ENCODE results near the gene CAMTA1.

CAMTA1 gene

GRCh38 chr1:7610936-7611335 lies 825.7 kb downstream of the CAMTA1 start:
- H3K27ac ChIP-seq (ENCODE audit: low read length) = no peak overlapping the region
- no peaks in the 10 kb centered on the region for H3K27me3 ChIP-seq (ENCODE audit: control insufficient read depth, insufficient read depth, low read length)
- H3K9ac ChIP-seq (ENCODE audit: low read length) = no peak overlapping the region
- H3K36me3 ChIP-seq (ENCODE audit: control insufficient read depth, low read depth, low read length) = no peaks in the 10 kb centered on the region
- H3K4me1 ChIP-seq (ENCODE audit: control insufficient read depth, low read depth, low read length) = peaks cover 6% of the 10 kb centered on the region
- H3K9me3 ChIP-seq (ENCODE audit: control insufficient read depth, low read depth, low read length) = no peaks in the 10 kb centered on the region
- H3K4me3 ChIP-seq (ENCODE audit: low read length) = no peak overlapping the region

- H3K27me3 ChIP-seq (ENCODE audit: control insufficient read depth, insufficient read depth, low read length) = no peaks in the 10 kb centered on the region
- peaks cover 6% of the 10 kb centered on the region for H3K4me1 ChIP-seq (ENCODE audit: control insufficient read depth, low read depth, low read length)
- H3K9ac ChIP-seq (ENCODE audit: low read length) = no peak overlapping the region
- H3K9me3 ChIP-seq (ENCODE audit: control insufficient read depth, low read depth, low read length) = no peaks in the 10 kb centered on the region
- no peak overlapping the region for H3K4me3 ChIP-seq (ENCODE audit: low read length)
- H3K36me3 ChIP-seq (ENCODE audit: control insufficient read depth, low read depth, low read length) = no peaks in the 10 kb centered on the region
- H3K27ac ChIP-seq (ENCODE audit: low read length) = no peak overlapping the region
Measured at GRCh38 chr1:7611421-7612010, 826.3 kb downstream of the CAMTA1 start.

GRCh38 chr1:7613106-7613850 lies 828.0 kb downstream of the CAMTA1 start:
- peaks cover 6% of the 10 kb centered on the region for H3K4me1 ChIP-seq (ENCODE audit: control insufficient read depth, low read depth, low read length)
- H3K27ac ChIP-seq (ENCODE audit: low read length) = no peak overlapping the region
- H3K4me3 ChIP-seq (ENCODE audit: low read length) = no peak overlapping the region
- no peak overlapping the region for H3K9ac ChIP-seq (ENCODE audit: low read length)
- no peaks in the 10 kb centered on the region for H3K27me3 ChIP-seq (ENCODE audit: control insufficient read depth, insufficient read depth, low read length)
- no peaks in the 10 kb centered on the region for H3K9me3 ChIP-seq (ENCODE audit: control insufficient read depth, low read depth, low read length)
- no peaks in the 10 kb centered on the region for H3K36me3 ChIP-seq (ENCODE audit: control insufficient read depth, low read depth, low read length)

- Histone ChIP-seq H3K4me1 (ENCODE audit: control insufficient read depth, low read depth, low read length) (peaks cover 6% of the 10 kb centered on the region), H3K27me3 (ENCODE audit: control insufficient read depth, insufficient read depth, low read length) (no peaks in the 10 kb centered on the region), H3K9me3 (ENCODE audit: control insufficient read depth, low read depth, low read length) (no peaks in the 10 kb centered on the region), H3K36me3 (ENCODE audit: control insufficient read depth, low read depth, low read length) (no peaks in the 10 kb centered on the region), H3K27ac (ENCODE audit: low read length) (no peak overlapping the region), H3K9ac (ENCODE audit: low read length) (no peak overlapping the region), H3K4me3 (ENCODE audit: low read length) (no peak overlapping the region)
Measured at GRCh38 chr1:7613851-7614205, 828.6 kb downstream of the CAMTA1 start.

- Histone ChIP-seq H3K4me1 (ENCODE audit: control insufficient read depth, low read depth, low read length) (no peaks in the 10 kb centered on the region), H3K9ac (ENCODE audit: low read length) (no peak overlapping the region), H3K9me3 (ENCODE audit: control insufficient read depth, low read depth, low read length) (no peaks in the 10 kb centered on the region), H3K27me3 (ENCODE audit: control insufficient read depth, insufficient read depth, low read length) (no peaks in the 10 kb centered on the region), H3K27ac (ENCODE audit: low read length) (no peak overlapping the region), H3K4me3 (ENCODE audit: low read length) (no peak overlapping the region), H3K36me3 (ENCODE audit: control insufficient read depth, low read depth, low read length) (no peaks in the 10 kb centered on the region)
Measured at GRCh38 chr1:7614576-7615074, 829.4 kb downstream of the CAMTA1 start.

- no peaks in the 10 kb centered on the region for H3K9me3 ChIP-seq (ENCODE audit: control insufficient read depth, low read depth, low read length)
- H3K27me3 ChIP-seq (ENCODE audit: control insufficient read depth, insufficient read depth, low read length) = no peaks in the 10 kb centered on the region
Measured at GRCh38 chr1:7615138-7615537, 829.9 kb downstream of the CAMTA1 start.

GRCh38 chr1:7616076-7616832 lies 831.0 kb downstream of the CAMTA1 start:
- Histone ChIP-seq H3K4me3 (ENCODE audit: low read length) (no peak overlapping the region), H3K4me1 (ENCODE audit: control insufficient read depth, low read depth, low read length) (no peaks in the 10 kb centered on the region), H3K27me3 (ENCODE audit: control insufficient read depth, insufficient read depth, low read length) (no peaks in the 10 kb centered on the region), H3K9me3 (ENCODE audit: control insufficient read depth, low read depth, low read length) (no peaks in the 10 kb centered on the region), H3K27ac (ENCODE audit: low read length) (no peak overlapping the region), H3K36me3 (ENCODE audit: control insufficient read depth, low read depth, low read length) (no peaks in the 10 kb centered on the region), H3K9ac (ENCODE audit: low read length) (no peak overlapping the region)

More at GRCh38 chr1:7615138-7615537, 829.9 kb downstream of the CAMTA1 start:
- Histone ChIP-seq H3K4me1 (ENCODE audit: control insufficient read depth, low read depth, low read length) (no peaks in the 10 kb centered on the region), H3K36me3 (ENCODE audit: control insufficient read depth, low read depth, low read length) (no peaks in the 10 kb centered on the region), H3K4me3 (ENCODE audit: low read length) (no peak overlapping the region), H3K27ac (ENCODE audit: low read length) (no peak overlapping the region), H3K9ac (ENCODE audit: low read length) (no peak overlapping the region)

GRCh38 chr1:7616953-7617352 lies 831.7 kb downstream of the CAMTA1 start:
- Histone ChIP-seq H3K27me3 (ENCODE audit: control insufficient read depth, insufficient read depth, low read length) (no peaks in the 10 kb centered on the region), H3K36me3 (ENCODE audit: control insufficient read depth, low read depth, low read length) (no peaks in the 10 kb centered on the region), H3K4me3 (ENCODE audit: low read length) (no peak overlapping the region), H3K27ac (ENCODE audit: low read length) (no peak overlapping the region), H3K4me1 (ENCODE audit: control insufficient read depth, low read depth, low read length) (no peaks in the 10 kb centered on the region), H3K9me3 (ENCODE audit: control insufficient read depth, low read depth, low read length) (no peaks in the 10 kb centered on the region), H3K9ac (ENCODE audit: low read length) (no peak overlapping the region)

GRCh38 chr1:7617826-7618225 lies 832.6 kb downstream of the CAMTA1 start:
- no peaks in the 10 kb centered on the region for H3K36me3 ChIP-seq (ENCODE audit: control insufficient read depth, low read depth, low read length)
- H3K27me3 ChIP-seq (ENCODE audit: control insufficient read depth, insufficient read depth, low read length) = no peaks in the 10 kb centered on the region
- H3K9ac ChIP-seq (ENCODE audit: low read length) = no peak overlapping the region
- no peak overlapping the region for H3K27ac ChIP-seq (ENCODE audit: low read length)
- no peaks in the 10 kb centered on the region for H3K4me1 ChIP-seq (ENCODE audit: control insufficient read depth, low read depth, low read length)
- no peak overlapping the region for H3K4me3 ChIP-seq (ENCODE audit: low read length)
- no peaks in the 10 kb centered on the region for H3K9me3 ChIP-seq (ENCODE audit: control insufficient read depth, low read depth, low read length)

- H3K9ac ChIP-seq (ENCODE audit: low read length) = no peak overlapping the region
- no peaks in the 10 kb centered on the region for H3K9me3 ChIP-seq (ENCODE audit: control insufficient read depth, low read depth, low read length)
- no peak overlapping the region for H3K4me3 ChIP-seq (ENCODE audit: low read length)
- no peak overlapping the region for H3K27ac ChIP-seq (ENCODE audit: low read length)
- no peaks in the 10 kb centered on the region for H3K36me3 ChIP-seq (ENCODE audit: control insufficient read depth, low read depth, low read length)
- no peaks in the 10 kb centered on the region for H3K27me3 ChIP-seq (ENCODE audit: control insufficient read depth, insufficient read depth, low read length)
- no peaks in the 10 kb centered on the region for H3K4me1 ChIP-seq (ENCODE audit: control insufficient read depth, low read depth, low read length)
Measured at GRCh38 chr1:7620196-7620595, 834.9 kb downstream of the CAMTA1 start.

- Histone ChIP-seq H3K27ac (ENCODE audit: low read length) (no peak overlapping the region), H3K4me3 (ENCODE audit: low read length) (no peak overlapping the region), H3K4me1 (ENCODE audit: control insufficient read depth, low read depth, low read length) (no peaks in the 10 kb centered on the region), H3K9ac (ENCODE audit: low read length) (no peak overlapping the region), H3K9me3 (ENCODE audit: control insufficient read depth, low read depth, low read length) (no peaks in the 10 kb centered on the region), H3K36me3 (ENCODE audit: control insufficient read depth, low read depth, low read length) (no peaks in the 10 kb centered on the region), H3K27me3 (ENCODE audit: control insufficient read depth, insufficient read depth, low read length) (no peaks in the 10 kb centered on the region)
Measured at GRCh38 chr1:7621334-7622219, 836.3 kb downstream of the CAMTA1 start.
